ENCODE results near the gene SGK1. TPM values are rescaled to one million over a fixed set of nuclear protein-coding genes. Genes with fewer than 3 reads are reported as not detected.

SGK1 gene
- polyA plus RNA-seq, 2 of the 4 experiments (the other 2 are of a cell fraction): 41.3 to 131 TPM

DNA sequence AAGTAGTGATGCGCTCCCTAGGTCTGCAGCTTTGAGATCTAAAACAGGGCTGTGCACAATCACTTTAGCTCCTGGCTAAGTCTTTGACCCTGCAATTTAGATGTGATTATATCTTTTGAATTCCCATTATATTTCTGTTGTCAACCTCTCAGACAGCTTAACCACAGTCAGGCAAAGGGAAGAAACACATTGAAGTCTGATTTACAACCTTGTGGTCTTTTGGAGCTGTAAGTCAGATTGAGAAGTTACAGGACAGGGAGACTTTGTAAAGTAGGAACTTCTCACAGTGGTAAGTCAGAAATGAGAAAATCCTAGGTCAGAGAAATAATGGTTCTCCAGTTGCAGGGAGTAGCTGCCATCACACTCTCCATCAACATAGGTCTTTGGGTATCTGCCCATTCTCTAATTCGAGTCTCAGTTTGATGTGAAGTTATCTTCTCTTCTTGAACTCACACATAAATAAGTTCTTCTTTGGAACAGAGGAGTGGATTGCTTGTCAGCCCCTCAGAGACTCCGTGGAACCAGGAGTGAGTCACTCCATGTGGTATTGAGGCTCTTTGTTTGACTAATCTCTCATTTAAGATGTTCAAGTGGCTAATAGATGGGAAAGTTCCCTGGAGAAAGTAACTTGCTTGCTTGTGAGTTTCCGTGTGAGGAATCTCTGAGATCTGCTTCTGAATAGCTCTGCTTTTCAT lies 35.0 kb upstream of the SGK1 start:
- no peaks in the 10 kb centered on the region for H3K9me3 ChIP-seq
- CTCF ChIA-PET: interaction anchor here (1.2 to 1.8 kb wide), 3 partner anchors 13 to 62 kb away, joined by 3 read pairs; no protein-coding TSS in a partner anchor
- DNase-seq (ENCODE audit: low read depth in 1 of 2, low spot score in 1 of 2) (no peak), ATAC-seq (no peak), FAIRE-seq (no peak)
- H3K4me2 ChIP-seq: no peak overlapping the region
- TF ChIP-seq, protein P1, sequence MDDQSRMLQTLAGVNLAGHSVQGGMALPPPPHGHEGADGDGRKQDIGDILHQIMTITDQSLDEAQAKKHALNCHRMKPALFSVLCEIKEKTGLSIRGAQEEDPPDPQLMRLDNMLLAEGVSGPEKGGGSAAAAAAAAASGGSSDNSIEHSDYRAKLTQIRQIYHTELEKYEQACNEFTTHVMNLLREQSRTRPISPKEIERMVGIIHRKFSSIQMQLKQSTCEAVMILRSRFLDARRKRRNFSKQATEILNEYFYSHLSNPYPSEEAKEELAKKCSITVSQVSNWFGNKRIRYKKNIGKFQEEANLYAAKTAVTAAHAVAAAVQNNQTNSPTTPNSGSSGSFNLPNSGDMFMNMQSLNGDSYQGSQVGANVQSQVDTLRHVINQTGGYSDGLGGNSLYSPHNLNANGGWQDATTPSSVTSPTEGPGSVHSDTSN (IDR thresholded peaks at IDR 0.05): no peak
- TF ChIP-seq KDM1A (IDR thresholded peaks at IDR 0.05; ENCODE audit: low read depth) (no peak), HOXB5 (CRISPR knock-in tag; IDR thresholded peaks at IDR 0.05) (no peak), CBX2 (IDR thresholded peaks at IDR 0.05; ENCODE audit: borderline replicate concordance, low read depth) (no peak), JUNB (IDR thresholded peaks at IDR 0.05) (no peak), RFX5 (IDR thresholded peaks at IDR 0.05) (no peak), RNF2 (IDR thresholded peaks at IDR 0.05; ENCODE audit: borderline replicate concordance, low read depth) (no peak), EP300 (IDR thresholded peaks at IDR 0.05) (no peak), EHF (CRISPR knock-in tag; IDR thresholded peaks at IDR 0.05) (no peak), FOXS1 (CRISPR knock-in tag; IDR thresholded peaks at IDR 0.05) (no peak), NFE2L2 (conservative IDR thresholded peaks at IDR 0.05; ENCODE audit: low read length) (no peak), HDAC2 (IDR thresholded peaks at IDR 0.05) (no peak), JUN (IDR thresholded peaks at IDR 0.05) (no peak), POLR2AphosphoS2 (conservative IDR thresholded peaks at IDR 0.05; ENCODE audit: low read length) (no peak)
- TF ChIP-seq, protein P2, sequence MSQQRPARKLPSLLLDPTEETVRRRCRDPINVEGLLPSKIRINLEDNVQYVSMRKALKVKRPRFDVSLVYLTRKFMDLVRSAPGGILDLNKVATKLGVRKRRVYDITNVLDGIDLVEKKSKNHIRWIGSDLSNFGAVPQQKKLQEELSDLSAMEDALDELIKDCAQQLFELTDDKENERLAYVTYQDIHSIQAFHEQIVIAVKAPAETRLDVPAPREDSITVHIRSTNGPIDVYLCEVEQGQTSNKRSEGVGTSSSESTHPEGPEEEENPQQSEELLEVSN (IDR thresholded peaks at IDR 0.05; ENCODE audit: borderline replicate concordance, low read depth): no peak
- TF ChIP-seq, protein P3, sequence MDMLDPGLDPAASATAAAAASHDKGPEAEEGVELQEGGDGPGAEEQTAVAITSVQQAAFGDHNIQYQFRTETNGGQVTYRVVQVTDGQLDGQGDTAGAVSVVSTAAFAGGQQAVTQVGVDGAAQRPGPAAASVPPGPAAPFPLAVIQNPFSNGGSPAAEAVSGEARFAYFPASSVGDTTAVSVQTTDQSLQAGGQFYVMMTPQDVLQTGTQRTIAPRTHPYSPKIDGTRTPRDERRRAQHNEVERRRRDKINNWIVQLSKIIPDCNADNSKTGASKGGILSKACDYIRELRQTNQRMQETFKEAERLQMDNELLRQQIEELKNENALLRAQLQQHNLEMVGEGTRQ (IDR thresholded peaks at IDR 0.05): no peak
- TF ChIP-seq, protein P4, sequence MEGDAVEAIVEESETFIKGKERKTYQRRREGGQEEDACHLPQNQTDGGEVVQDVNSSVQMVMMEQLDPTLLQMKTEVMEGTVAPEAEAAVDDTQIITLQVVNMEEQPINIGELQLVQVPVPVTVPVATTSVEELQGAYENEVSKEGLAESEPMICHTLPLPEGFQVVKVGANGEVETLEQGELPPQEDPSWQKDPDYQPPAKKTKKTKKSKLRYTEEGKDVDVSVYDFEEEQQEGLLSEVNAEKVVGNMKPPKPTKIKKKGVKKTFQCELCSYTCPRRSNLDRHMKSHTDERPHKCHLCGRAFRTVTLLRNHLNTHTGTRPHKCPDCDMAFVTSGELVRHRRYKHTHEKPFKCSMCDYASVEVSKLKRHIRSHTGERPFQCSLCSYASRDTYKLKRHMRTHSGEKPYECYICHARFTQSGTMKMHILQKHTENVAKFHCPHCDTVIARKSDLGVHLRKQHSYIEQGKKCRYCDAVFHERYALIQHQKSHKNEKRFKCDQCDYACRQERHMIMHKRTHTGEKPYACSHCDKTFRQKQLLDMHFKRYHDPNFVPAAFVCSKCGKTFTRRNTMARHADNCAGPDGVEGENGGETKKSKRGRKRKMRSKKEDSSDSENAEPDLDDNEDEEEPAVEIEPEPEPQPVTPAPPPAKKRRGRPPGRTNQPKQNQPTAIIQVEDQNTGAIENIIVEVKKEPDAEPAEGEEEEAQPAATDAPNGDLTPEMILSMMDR (IDR thresholded peaks at IDR 0.05): no peak
- TF ChIP-seq, protein P5, sequence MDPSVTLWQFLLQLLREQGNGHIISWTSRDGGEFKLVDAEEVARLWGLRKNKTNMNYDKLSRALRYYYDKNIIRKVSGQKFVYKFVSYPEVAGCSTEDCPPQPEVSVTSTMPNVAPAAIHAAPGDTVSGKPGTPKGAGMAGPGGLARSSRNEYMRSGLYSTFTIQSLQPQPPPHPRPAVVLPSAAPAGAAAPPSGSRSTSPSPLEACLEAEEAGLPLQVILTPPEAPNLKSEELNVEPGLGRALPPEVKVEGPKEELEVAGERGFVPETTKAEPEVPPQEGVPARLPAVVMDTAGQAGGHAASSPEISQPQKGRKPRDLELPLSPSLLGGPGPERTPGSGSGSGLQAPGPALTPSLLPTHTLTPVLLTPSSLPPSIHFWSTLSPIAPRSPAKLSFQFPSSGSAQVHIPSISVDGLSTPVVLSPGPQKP (IDR thresholded peaks at IDR 0.05; ENCODE audit: low read depth, low read length): no peak
- TF ChIP-seq, protein P6, sequence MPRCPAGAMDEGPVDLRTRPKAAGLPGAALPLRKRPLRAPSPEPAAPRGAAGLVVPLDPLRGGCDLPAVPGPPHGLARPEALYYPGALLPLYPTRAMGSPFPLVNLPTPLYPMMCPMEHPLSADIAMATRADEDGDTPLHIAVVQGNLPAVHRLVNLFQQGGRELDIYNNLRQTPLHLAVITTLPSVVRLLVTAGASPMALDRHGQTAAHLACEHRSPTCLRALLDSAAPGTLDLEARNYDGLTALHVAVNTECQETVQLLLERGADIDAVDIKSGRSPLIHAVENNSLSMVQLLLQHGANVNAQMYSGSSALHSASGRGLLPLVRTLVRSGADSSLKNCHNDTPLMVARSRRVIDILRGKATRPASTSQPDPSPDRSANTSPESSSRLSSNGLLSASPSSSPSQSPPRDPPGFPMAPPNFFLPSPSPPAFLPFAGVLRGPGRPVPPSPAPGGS (IDR thresholded peaks at IDR 0.05): no peak
- TF ChIP-seq, protein P7, sequence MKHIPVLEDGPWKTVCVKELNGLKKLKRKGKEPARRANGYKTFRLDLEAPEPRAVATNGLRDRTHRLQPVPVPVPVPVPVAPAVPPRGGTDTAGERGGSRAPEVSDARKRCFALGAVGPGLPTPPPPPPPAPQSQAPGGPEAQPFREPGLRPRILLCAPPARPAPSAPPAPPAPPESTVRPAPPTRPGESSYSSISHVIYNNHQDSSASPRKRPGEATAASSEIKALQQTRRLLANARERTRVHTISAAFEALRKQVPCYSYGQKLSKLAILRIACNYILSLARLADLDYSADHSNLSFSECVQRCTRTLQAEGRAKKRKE (CRISPR knock-in tag; IDR thresholded peaks at IDR 0.05; ENCODE audit: low read depth): no peak
- H3K4me1 ChIP-seq: no peaks in the 10 kb centered on the region
- H3K4me3 ChIP-seq: no peak overlapping the region
- 55% methylated on average over 4 of the region's 4 CpGs for WGBS (ENCODE audit: missing lambda C conversion rate)
- POLR2A ChIA-PET: no interaction called here
- no peak overlapping the region for H3K27ac ChIP-seq
